ENCODE results near the gene SLX4IP. TPM values are rescaled to one million over a fixed set of nuclear protein-coding genes. Genes with fewer than 3 reads are reported as not detected.
"Not testable (repeated sequence)": the region's sequence is repeated elsewhere in the genome, so short reads cannot be mapped to it uniquely, and the experiment has no call there.

Gene SLX4IP
- total RNA-seq, 1 experiment from 2014 or later: 9.7 TPM

- no peaks in the 10 kb centered on the region for H3K9me2 ChIP-seq (replicated peaks; ENCODE audit: insufficient read depth, low read length)
- no peaks in the 10 kb centered on the region for H3K9me3 ChIP-seq (ENCODE audit: low read length)
- DNase-seq: no peak
- no peak overlapping the region for H2AFZ ChIP-seq (ENCODE audit: low read length)
- no peaks in the 10 kb centered on the region for H3K27me3 ChIP-seq (ENCODE audit: low read length)
- H3K79me2 ChIP-seq (ENCODE audit: low read length): no peaks in the 10 kb centered on the region
- peaks cover 11% of the 10 kb centered on the region for H3K4me1 ChIP-seq (ENCODE audit: low read length)
- H3K9ac ChIP-seq (ENCODE audit: low read length): no peak overlapping the region
- no peak overlapping the region for H3K4me2 ChIP-seq (ENCODE audit: low read depth, low read length, poor library complexity, severe bottlenecking)
- no peaks in the 10 kb centered on the region for H4K20me1 ChIP-seq (ENCODE audit: insufficient read depth, low read depth, low read length)
- no peaks in the 10 kb centered on the region for H3K36me3 ChIP-seq (ENCODE audit: insufficient read depth, low read length)
- no peak overlapping the region for H3K27ac ChIP-seq (ENCODE audit: low read length)
- H3K4me3 ChIP-seq (ENCODE audit: low read length): no peak overlapping the region
Measured at GRCh38 chr20:10609276-10609675, 174.2 kb downstream of the SLX4IP start.

DNA sequence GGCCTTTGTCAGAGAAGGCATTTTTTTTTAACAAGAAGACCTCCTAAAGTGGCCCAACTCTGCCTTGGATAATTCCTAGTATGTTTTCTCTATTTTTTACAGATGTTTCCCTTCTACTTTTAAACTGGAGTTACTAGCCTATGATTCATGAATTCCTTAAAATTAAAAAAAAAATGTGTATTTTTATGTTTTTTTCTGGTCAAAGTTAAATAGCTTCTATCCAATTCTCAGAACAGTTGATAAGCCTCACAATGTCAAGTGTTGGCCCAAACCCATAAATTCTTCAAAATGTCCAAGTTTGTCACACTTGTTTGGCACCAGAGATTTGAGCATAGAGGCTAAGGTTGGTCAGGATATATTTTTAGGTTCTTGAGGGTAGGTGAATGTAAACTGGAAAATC lies 174.7 kb downstream of the SLX4IP start:
- no peak overlapping the region for H3K9ac ChIP-seq (ENCODE audit: low read length)
- H3K9me3 ChIP-seq (ENCODE audit: low read length): no peaks in the 10 kb centered on the region

DNA sequence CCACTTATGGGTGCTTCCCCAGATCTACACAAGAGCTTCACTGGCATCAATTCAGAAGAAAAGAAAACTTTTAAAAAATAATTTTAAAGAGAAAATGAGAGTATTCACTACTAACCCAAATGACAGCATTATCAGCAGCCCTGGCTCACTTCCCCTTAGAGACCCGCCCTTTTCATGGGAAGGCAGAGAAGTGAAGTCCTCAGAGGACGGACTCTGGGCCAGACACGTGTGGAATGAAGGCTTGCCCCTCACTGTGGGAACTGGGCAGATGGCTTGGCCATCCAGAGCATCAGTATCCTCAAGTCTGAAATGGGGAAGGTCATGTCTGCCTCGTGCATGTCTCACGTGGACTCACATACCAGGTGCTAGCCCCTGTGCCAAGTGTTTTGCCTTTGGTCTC lies 175.1 kb downstream of the SLX4IP start:
- Histone ChIP-seq H3K4me1 (ENCODE audit: low read length) (peaks cover 9% of the 10 kb centered on the region), H3K27me3 (ENCODE audit: low read length) (no peaks in the 10 kb centered on the region), H4K20me1 (ENCODE audit: insufficient read depth, low read depth, low read length) (no peaks in the 10 kb centered on the region), H3K27ac (ENCODE audit: low read length) (no peak overlapping the region), H3K9ac (ENCODE audit: low read length) (no peak overlapping the region), H3K4me3 (ENCODE audit: low read length) (no peak overlapping the region), H3K9me2 (replicated peaks; ENCODE audit: insufficient read depth, low read length) (no peaks in the 10 kb centered on the region), H3K4me2 (ENCODE audit: low read depth, low read length, poor library complexity, severe bottlenecking) (no peak overlapping the region), H3K9me3 (ENCODE audit: low read length) (no peaks in the 10 kb centered on the region), H3K36me3 (ENCODE audit: insufficient read depth, low read length) (no peaks in the 10 kb centered on the region), H2AFZ (ENCODE audit: low read length) (no peak overlapping the region), H3K79me2 (ENCODE audit: low read length) (no peaks in the 10 kb centered on the region)
- DNase-seq: no peak

More for the DNA sequence above, 174.7 kb downstream of the SLX4IP start:
- no peak overlapping the region for H2AFZ ChIP-seq (ENCODE audit: low read length)
- H3K79me2 ChIP-seq (ENCODE audit: low read length): no peaks in the 10 kb centered on the region
- H4K20me1 ChIP-seq (ENCODE audit: insufficient read depth, low read depth, low read length): no peaks in the 10 kb centered on the region
- H3K4me1 ChIP-seq (ENCODE audit: low read length): peaks cover 11% of the 10 kb centered on the region
- DNase-seq: no peak
- H3K9me2 ChIP-seq (replicated peaks; ENCODE audit: insufficient read depth, low read length): no peaks in the 10 kb centered on the region
- no peak overlapping the region for H3K4me2 ChIP-seq (ENCODE audit: low read depth, low read length, poor library complexity, severe bottlenecking)
- H3K27me3 ChIP-seq (ENCODE audit: low read length): no peaks in the 10 kb centered on the region
- H3K36me3 ChIP-seq (ENCODE audit: insufficient read depth, low read length): no peaks in the 10 kb centered on the region
- no peak overlapping the region for H3K27ac ChIP-seq (ENCODE audit: low read length)
- no peak overlapping the region for H3K4me3 ChIP-seq (ENCODE audit: low read length)

DNA sequence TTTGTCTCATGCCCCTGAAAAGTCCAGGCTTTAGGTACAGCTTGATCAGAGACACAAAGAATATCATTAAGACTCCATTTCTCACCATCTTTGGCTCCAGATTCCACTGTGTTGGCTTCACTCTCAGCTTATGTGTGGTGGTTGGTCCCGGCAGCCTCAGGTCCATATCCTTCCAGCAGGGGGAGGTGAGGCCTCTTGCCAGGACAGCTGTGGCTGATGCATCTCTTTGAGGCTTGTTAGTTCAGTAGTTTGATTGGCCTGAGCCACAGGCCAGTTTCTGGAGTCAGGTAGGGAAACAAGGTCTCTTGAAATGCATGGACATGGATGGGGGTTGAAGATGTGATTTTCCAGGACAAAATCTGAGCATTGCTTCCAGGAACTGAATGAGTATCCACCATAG lies 176.3 kb downstream of the SLX4IP start:
- no peaks in the 10 kb centered on the region for H3K4me1 ChIP-seq (ENCODE audit: low read length)
- H3K4me3 ChIP-seq (ENCODE audit: low read length): no peak overlapping the region
- no peak overlapping the region for H3K27ac ChIP-seq (ENCODE audit: low read length)
- no peaks in the 10 kb centered on the region for H3K27me3 ChIP-seq (ENCODE audit: low read length)
- H4K20me1 ChIP-seq (ENCODE audit: insufficient read depth, low read depth, low read length): no peaks in the 10 kb centered on the region
- no peaks in the 10 kb centered on the region for H3K9me2 ChIP-seq (replicated peaks; ENCODE audit: insufficient read depth, low read length)
- no peak overlapping the region for H2AFZ ChIP-seq (ENCODE audit: low read length)
- H3K79me2 ChIP-seq (ENCODE audit: low read length): no peaks in the 10 kb centered on the region
- peak; percentile 62 for DNase-seq
- H3K36me3 ChIP-seq (ENCODE audit: insufficient read depth, low read length): no peaks in the 10 kb centered on the region
- H3K9me3 ChIP-seq (ENCODE audit: low read length): no peaks in the 10 kb centered on the region
- no peak overlapping the region for H3K4me2 ChIP-seq (ENCODE audit: low read depth, low read length, poor library complexity, severe bottlenecking)
- H3K9ac ChIP-seq (ENCODE audit: low read length): no peak overlapping the region

DNA sequence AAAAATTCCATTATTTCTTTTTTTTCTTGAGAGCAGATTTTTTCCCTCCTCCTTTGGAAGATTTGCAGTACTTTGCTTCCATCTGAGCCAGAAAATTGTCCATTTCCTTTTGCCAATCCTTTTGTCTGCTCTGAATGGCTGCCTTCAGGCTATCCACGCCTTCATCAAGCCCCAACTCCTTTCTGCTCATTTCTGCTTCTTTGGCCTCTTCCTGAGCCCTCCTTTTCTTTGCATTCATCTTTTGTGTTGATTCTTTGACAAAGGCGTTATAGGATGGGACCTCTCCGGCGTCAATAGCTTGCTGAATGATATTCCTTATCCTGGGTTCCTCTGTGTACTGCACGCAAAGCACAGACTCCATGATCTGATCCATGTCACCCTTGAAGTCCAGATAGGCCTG lies 178.3 kb downstream of the SLX4IP start:
- not testable (repeated sequence) for H3K4me2 ChIP-seq (ENCODE audit: low read depth, low read length, poor library complexity, severe bottlenecking); H3K9me2 ChIP-seq (replicated peaks; ENCODE audit: insufficient read depth, low read length)

GRCh38 chr20:10613911-10614310 lies 178.8 kb downstream of the SLX4IP start:
- Histone ChIP-seq H3K9me3 (ENCODE audit: low read length) (no peaks in the 10 kb centered on the region), H2AFZ (ENCODE audit: low read length) (no peak overlapping the region), H3K4me2 (ENCODE audit: low read depth, low read length, poor library complexity, severe bottlenecking) (no peak overlapping the region), H3K27me3 (ENCODE audit: low read length) (no peaks in the 10 kb centered on the region), H3K27ac (ENCODE audit: low read length) (no peak overlapping the region), H3K9me2 (replicated peaks; ENCODE audit: insufficient read depth, low read length) (no peaks in the 10 kb centered on the region), H3K79me2 (ENCODE audit: low read length) (no peaks in the 10 kb centered on the region), H3K4me3 (ENCODE audit: low read length) (no peak overlapping the region), H3K9ac (ENCODE audit: low read length) (no peak overlapping the region), H3K36me3 (ENCODE audit: insufficient read depth, low read length) (no peaks in the 10 kb centered on the region), H4K20me1 (ENCODE audit: insufficient read depth, low read depth, low read length) (no peaks in the 10 kb centered on the region), H3K4me1 (ENCODE audit: low read length) (no peaks in the 10 kb centered on the region)
- no peak for DNase-seq

More for the DNA sequence above, 178.3 kb downstream of the SLX4IP start:
- not testable (repeated sequence) for H3K4me1 ChIP-seq (ENCODE audit: low read length); H3K4me3 ChIP-seq (ENCODE audit: low read length); H3K9ac ChIP-seq (ENCODE audit: low read length); H2AFZ ChIP-seq (ENCODE audit: low read length); DNase-seq; H4K20me1 ChIP-seq (ENCODE audit: insufficient read depth, low read depth, low read length); H3K9me3 ChIP-seq (ENCODE audit: low read length); H3K36me3 ChIP-seq (ENCODE audit: insufficient read depth, low read length); H3K79me2 ChIP-seq (ENCODE audit: low read length); H3K27me3 ChIP-seq (ENCODE audit: low read length); H3K27ac ChIP-seq (ENCODE audit: low read length)

- H3K4me1 ChIP-seq (ENCODE audit: low read length): no peaks in the 10 kb centered on the region
- DNase-seq: no peak
- no peaks in the 10 kb centered on the region for H3K36me3 ChIP-seq (ENCODE audit: insufficient read depth, low read length)
Measured at GRCh38 chr20:10616212-10616611, 181.1 kb downstream of the SLX4IP start.

DNA sequence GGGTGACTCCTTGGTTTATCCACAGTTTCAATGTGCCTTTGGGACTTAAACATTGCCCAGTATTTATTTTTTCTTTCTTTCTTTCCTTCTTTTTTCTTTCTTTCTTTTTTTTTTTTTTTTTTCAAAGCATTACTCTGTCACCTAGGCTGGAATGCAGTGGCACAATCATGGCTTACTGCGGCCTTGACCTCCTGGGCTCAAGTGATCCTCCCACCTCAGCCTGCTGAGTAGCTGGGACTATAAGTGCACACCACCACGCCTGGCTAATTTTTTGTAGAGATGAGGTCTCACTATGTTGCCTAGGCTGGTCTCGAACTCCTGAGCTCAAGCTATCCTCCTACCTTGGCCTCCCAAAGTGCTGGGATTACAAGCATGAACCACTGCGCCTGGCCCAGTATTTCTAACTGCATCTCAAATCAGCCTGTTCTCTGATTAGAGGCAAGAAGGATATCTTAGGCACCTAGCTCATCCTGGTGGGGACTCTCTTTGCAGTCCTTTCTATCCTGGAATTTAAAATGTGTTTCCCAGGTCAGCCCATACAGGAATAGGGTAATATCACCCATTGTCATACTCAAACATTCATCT lies 182.5 kb downstream of the SLX4IP start:
- H3K27me3 ChIP-seq (ENCODE audit: low read length); H4K20me1 ChIP-seq (ENCODE audit: insufficient read depth, low read depth, low read length); H3K9me2 ChIP-seq (replicated peaks; ENCODE audit: insufficient read depth, low read length); H3K4me2 ChIP-seq (ENCODE audit: low read depth, low read length, poor library complexity, severe bottlenecking); H3K9ac ChIP-seq (ENCODE audit: low read length); H3K27ac ChIP-seq (ENCODE audit: low read length); H3K79me2 ChIP-seq (ENCODE audit: low read length); H3K4me1 ChIP-seq (ENCODE audit: low read length); H2AFZ ChIP-seq (ENCODE audit: low read length); H3K36me3 ChIP-seq (ENCODE audit: insufficient read depth, low read length); H3K9me3 ChIP-seq (ENCODE audit: low read length); H3K4me3 ChIP-seq (ENCODE audit: low read length); DNase-seq: not testable (repeated sequence)

More at GRCh38 chr20:10616212-10616611, 181.1 kb downstream of the SLX4IP start:
- Histone ChIP-seq H3K4me2 (ENCODE audit: low read depth, low read length, poor library complexity, severe bottlenecking) (no peak overlapping the region), H3K9ac (ENCODE audit: low read length) (no peak overlapping the region), H3K9me2 (replicated peaks; ENCODE audit: insufficient read depth, low read length) (no peaks in the 10 kb centered on the region), H2AFZ (ENCODE audit: low read length) (no peak overlapping the region), H3K27me3 (ENCODE audit: low read length) (no peaks in the 10 kb centered on the region), H3K79me2 (ENCODE audit: low read length) (no peaks in the 10 kb centered on the region), H4K20me1 (ENCODE audit: insufficient read depth, low read depth, low read length) (no peaks in the 10 kb centered on the region), H3K4me3 (ENCODE audit: low read length) (no peak overlapping the region), H3K27ac (ENCODE audit: low read length) (no peak overlapping the region), H3K9me3 (ENCODE audit: low read length) (no peaks in the 10 kb centered on the region)

Data from Karpas-422 (cell line).